ENCODE results near the gene DDX1.
"Not testable (repeated sequence)": the region's sequence is repeated elsewhere in the genome, so short reads cannot be mapped to it uniquely, and the experiment has no call there.

DDX1 gene

DNA sequence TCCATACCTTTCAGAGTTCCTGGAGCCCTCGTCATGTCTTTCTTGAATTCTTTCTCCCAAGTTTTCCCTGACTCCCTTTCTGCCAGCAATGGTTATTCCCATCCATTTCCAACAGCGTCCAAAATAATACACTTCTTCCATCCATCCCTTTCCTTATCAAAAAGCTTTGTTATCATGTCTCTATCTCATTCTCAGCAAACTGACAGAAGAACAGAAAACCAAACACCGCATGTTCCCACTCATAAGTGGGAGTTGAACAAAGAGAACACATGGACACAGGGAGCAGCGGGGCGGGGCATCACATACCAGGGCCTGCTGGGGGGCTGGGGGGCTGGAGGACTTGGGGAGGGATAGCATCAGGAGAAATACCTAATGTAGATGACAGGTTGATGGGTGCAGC lies 86.7 kb downstream of the DDX1 start:
- H3K4me1 ChIP-seq (ENCODE audit: control insufficient read depth, insufficient read depth, low read length) = peaks cover 9% of the 10 kb centered on the region
- DNase-seq (ENCODE audit: low read depth) = no peak
- H3K4me3 ChIP-seq (ENCODE audit: low read length) = no peak overlapping the region
- H3K36me3 ChIP-seq (ENCODE audit: control insufficient read depth, insufficient read depth, low read length, severe bottlenecking) = no peaks in the 10 kb centered on the region
- H3K9ac ChIP-seq (ENCODE audit: low read length) = no peak overlapping the region
- no peaks in the 10 kb centered on the region for H3K9me3 ChIP-seq (ENCODE audit: control insufficient read depth, low read length)
- H3K27me3 ChIP-seq (replicated peaks; ENCODE audit: control insufficient read depth, insufficient read depth, low read length) = no peaks in the 10 kb centered on the region

DNA sequence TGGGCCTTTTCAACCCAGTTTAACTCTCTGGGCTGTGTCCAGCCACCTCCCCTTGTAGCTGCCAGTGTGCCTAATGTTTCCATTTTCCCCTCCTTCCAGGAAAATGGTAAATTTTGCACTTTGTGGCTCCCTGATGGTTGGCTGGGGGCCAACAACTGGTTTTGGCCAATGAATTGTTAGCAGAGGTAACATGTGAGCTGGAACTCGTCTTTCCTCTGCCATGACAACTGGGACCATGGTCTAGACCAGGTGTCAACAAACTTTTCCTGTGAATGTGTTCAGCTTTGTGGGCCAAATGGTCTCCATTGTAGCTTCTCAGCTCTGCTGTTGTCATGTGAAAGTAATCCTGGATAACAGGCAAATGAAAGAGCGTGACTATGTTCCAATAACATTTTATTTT lies 87.2 kb downstream of the DDX1 start:
- Histone ChIP-seq H3K4me1 (ENCODE audit: control insufficient read depth, insufficient read depth, low read length) (peaks cover 4% of the 10 kb centered on the region), H3K36me3 (ENCODE audit: control insufficient read depth, insufficient read depth, low read length, severe bottlenecking) (no peaks in the 10 kb centered on the region), H3K4me3 (ENCODE audit: low read length) (no peak overlapping the region), H3K9ac (ENCODE audit: low read length) (no peak overlapping the region), H3K27me3 (replicated peaks; ENCODE audit: control insufficient read depth, insufficient read depth, low read length) (no peaks in the 10 kb centered on the region), H3K9me3 (ENCODE audit: control insufficient read depth, low read length) (no peaks in the 10 kb centered on the region)
- DNase-seq (ENCODE audit: low read depth) = no peak

DNA sequence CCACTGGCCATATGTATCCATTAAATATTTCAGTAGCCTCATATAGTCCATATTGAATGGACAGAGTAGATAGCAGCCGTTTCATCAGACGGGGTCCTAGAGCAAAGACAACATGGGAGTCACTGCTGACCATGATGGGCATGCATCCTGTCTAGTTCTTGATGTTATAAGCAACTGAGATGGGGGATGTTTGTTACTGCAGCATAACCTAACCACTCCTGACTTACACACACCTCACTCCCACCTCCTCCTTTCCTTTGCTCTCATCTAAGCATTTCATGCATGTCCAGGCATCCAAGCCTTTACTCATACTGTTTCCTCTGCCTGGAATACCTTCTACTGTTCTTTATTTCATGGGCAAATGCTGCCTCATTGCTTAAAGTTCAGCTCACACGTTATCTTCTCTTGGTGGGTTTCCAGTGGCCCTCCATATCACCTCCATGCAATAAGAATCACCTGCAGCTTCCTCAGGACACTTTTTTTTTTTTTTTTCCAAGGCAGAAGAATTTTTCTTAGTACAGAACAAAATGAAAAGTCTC lies 87.8 kb downstream of the DDX1 start:
- no peaks in the 10 kb centered on the region for H3K36me3 ChIP-seq (ENCODE audit: control insufficient read depth, insufficient read depth, low read length, severe bottlenecking)
- no peaks in the 10 kb centered on the region for H3K27me3 ChIP-seq (replicated peaks; ENCODE audit: control insufficient read depth, insufficient read depth, low read length)

DNA sequence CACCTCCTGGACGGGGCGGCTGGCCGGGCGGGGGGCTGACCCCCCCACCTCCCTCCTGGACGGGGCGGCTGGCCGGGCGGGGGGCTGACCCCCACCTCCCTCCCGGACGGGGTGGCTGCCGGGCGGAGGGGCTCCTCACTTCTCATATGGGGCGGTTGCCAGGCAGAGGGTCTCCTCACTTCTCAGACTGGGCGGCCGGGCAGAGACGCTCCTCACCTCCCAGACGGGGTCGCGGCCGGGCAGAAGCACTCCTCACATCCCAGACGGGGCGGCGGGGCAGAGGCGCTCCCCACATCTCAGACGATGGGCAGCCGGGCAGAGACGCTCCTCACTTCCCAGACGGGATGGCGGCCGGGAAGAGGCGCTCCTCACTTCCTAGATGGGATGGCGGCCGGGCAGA lies 88.5 kb downstream of the DDX1 start:
- H3K27me3 ChIP-seq (replicated peaks; ENCODE audit: control insufficient read depth, insufficient read depth, low read length); H3K36me3 ChIP-seq (ENCODE audit: control insufficient read depth, insufficient read depth, low read length, severe bottlenecking); H3K9ac ChIP-seq (ENCODE audit: low read length); DNase-seq (ENCODE audit: low read depth); H3K4me3 ChIP-seq (ENCODE audit: low read length); H3K9me3 ChIP-seq (ENCODE audit: control insufficient read depth, low read length); H3K4me1 ChIP-seq (ENCODE audit: control insufficient read depth, insufficient read depth, low read length): not testable (repeated sequence)

More for the DNA sequence above, 87.8 kb downstream of the DDX1 start:
- no peaks in the 10 kb centered on the region for H3K9me3 ChIP-seq (ENCODE audit: control insufficient read depth, low read length)
- H3K4me1 ChIP-seq (ENCODE audit: control insufficient read depth, insufficient read depth, low read length) = no peaks in the 10 kb centered on the region
- no peak for DNase-seq (ENCODE audit: low read depth)
- H3K4me3 ChIP-seq (ENCODE audit: low read length) = no peak overlapping the region
- H3K9ac ChIP-seq (ENCODE audit: low read length) = no peak overlapping the region

Data from adipocyte (in vitro differentiated cells).